WTC11 (cell line): ENCODE measurements around the gene TUB. TPM values are rescaled to one million over a fixed set of nuclear protein-coding genes. Genes with fewer than 3 reads are reported as not detected.

ENCODE experiments used
- ATAC-seq: fragments of 200-7000 bp; cut with Tn5 transposase; 2 replicates; pipeline ENCODE4 v1.10.0; 2021; ENCODE audit warnings: mild to moderate bottlenecking, moderate library complexity
- CTCF ChIA-PET: fragments of 300-600 bp; sonication (Branson Sonifier 250); formaldehyde crosslinking; loops from one replicate; lab custom pipeline; 2021; ENCODE audit warnings: antibody characterized with exemption; lab: Charles Lee
- POLR2A ChIA-PET: fragments of 350-600 bp; sonication (Branson Sonifier 250); formaldehyde crosslinking; loops from one replicate; lab custom pipeline; 2021; ENCODE audit warnings: antibody characterized with exemption; lab: Charles Lee
- DNase-seq: peaks from one replicate; pipeline ENCODE4 v3.0.0; 2021; ENCODE audit warnings: low spot score
- H3K27ac Mint-ChIP-seq: 2 replicates; pipeline ENCODE4 v1.8.0; 2021; ENCODE audit warnings: mixed read lengths
- H3K27me3 Mint-ChIP-seq: 2 replicates; pipeline ENCODE4 v1.8.0; 2021; ENCODE audit warnings: low read depth, mild to moderate bottlenecking, moderate library complexity, mixed read lengths
- H3K36me3 Mint-ChIP-seq: 2 replicates; pipeline ENCODE4 v1.8.0; 2021; ENCODE audit warnings: mixed read lengths
- H3K4me1 Mint-ChIP-seq: 2 replicates; pipeline ENCODE4 v1.8.0; 2022; ENCODE audit warnings: mixed read lengths
- H3K4me3 Mint-ChIP-seq: 2 replicates; pipeline ENCODE4 v1.8.0; 2021; ENCODE audit warnings: mild to moderate bottlenecking, moderate library complexity, mixed read lengths
- H3K9me3 Mint-ChIP-seq: 2 replicates; pipeline ENCODE4 v1.8.0; 2021; ENCODE audit warnings: mixed read lengths
- AR ChIP-seq: fragments of 250-450 bp; sonication (Bioruptor Pico); IDR thresholded peaks from 2 replicates; pipeline ENCODE4 v1.9.0; 2021; ENCODE audit warnings: mild to moderate bottlenecking
- EMX1 ChIP-seq: fragments of 250-450 bp; sonication (Bioruptor Pico); IDR thresholded peaks from 2 replicates; pipeline ENCODE4 v1.8.0; 2021; ENCODE audit warnings: mild to moderate bottlenecking
- FOXJ3 ChIP-seq: sonication (generic); formaldehyde crosslinking; IDR thresholded peaks from 2 replicates; pipeline ENCODE4 v1.9.0; 2021; ENCODE audit warnings: missing genetic modification reagents, mild to moderate bottlenecking, borderline replicate concordance
- GABPB1 ChIP-seq: sonication (generic); formaldehyde crosslinking; IDR thresholded peaks from 2 replicates; pipeline ENCODE4 v1.8.1; 2023; ENCODE audit warnings: mild to moderate bottlenecking, missing genetic modification reagents
- KAT7 ChIP-seq: sonication (generic); formaldehyde crosslinking; IDR thresholded peaks from 2 replicates; pipeline ENCODE4 v1.8.1; 2023; ENCODE audit warnings: missing genetic modification reagents, mild to moderate bottlenecking, borderline replicate concordance
- MLX ChIP-seq: sonication (generic); formaldehyde crosslinking; IDR thresholded peaks from 2 replicates; pipeline ENCODE4 v1.8.1; 2023; ENCODE audit warnings: mild to moderate bottlenecking, missing genetic modification reagents, moderate library complexity
- NR2C2 ChIP-seq: sonication (generic); formaldehyde crosslinking; IDR thresholded peaks from 2 replicates; pipeline ENCODE4 v1.8.0; 2022; ENCODE audit warnings: mild to moderate bottlenecking, missing genetic modification reagents
- RORB ChIP-seq: fragments of 250-450 bp; sonication (Bioruptor Pico); IDR thresholded peaks from 2 replicates; pipeline ENCODE4 v1.9.0; 2021; ENCODE audit warnings: mild to moderate bottlenecking
- SMAD3 ChIP-seq: sonication (generic); formaldehyde crosslinking; IDR thresholded peaks from 2 replicates; pipeline ENCODE4 v1.8.0; 2022; ENCODE audit warnings: missing genetic modification reagents, mild to moderate bottlenecking, borderline replicate concordance
- SP1 ChIP-seq: sonication (generic); formaldehyde crosslinking; conservative IDR thresholded peaks from 2 replicates; pipeline ENCODE4 v1.8.1; 2022; ENCODE audit warnings: missing genetic modification reagents
- ZNF121 ChIP-seq: sonication (generic); formaldehyde crosslinking; IDR thresholded peaks from 2 replicates; pipeline ENCODE4 v1.8.0; 2023; ENCODE audit warnings: missing genetic modification reagents
- ZNF263 ChIP-seq: sonication (generic); formaldehyde crosslinking; IDR thresholded peaks from 2 replicates; pipeline ENCODE4 v1.8.1; 2022; ENCODE audit warnings: low read depth, mild to moderate bottlenecking, moderate library complexity, missing genetic modification reagents
- ZNF396 ChIP-seq: fragments of 250-450 bp; sonication (Bioruptor Pico); IDR thresholded peaks from 2 replicates; pipeline ENCODE4 v1.8.0; 2021; ENCODE audit warnings: mild to moderate bottlenecking, moderate library complexity, borderline replicate concordance
- ZNF416 ChIP-seq: fragments of 250-450 bp; sonication (Bioruptor Pico); IDR thresholded peaks from 2 replicates; pipeline ENCODE4 v1.9.0; 2021; ENCODE audit warnings: mild to moderate bottlenecking, inconsistent platforms
- ZNF423 ChIP-seq: fragments of 250-450 bp; sonication (Bioruptor Pico); IDR thresholded peaks from 2 replicates; pipeline ENCODE4 v2.1.2; 2022; ENCODE audit warnings: mild to moderate bottlenecking, moderate library complexity
- ZNF512 ChIP-seq: sonication (generic); formaldehyde crosslinking; IDR thresholded peaks from 2 replicates; pipeline ENCODE4 v1.8.1; 2022; ENCODE audit warnings: missing genetic modification reagents, borderline replicate concordance
- total RNA-seq: library from RNA; stranded (reverse); gene quantifications from 3 replicates; pipeline ENCODE4 v1.2.3, GENCODE V29; 2021
- TF ChIP-seq, protein P1 (sequence below): sonication (generic); formaldehyde crosslinking; IDR thresholded peaks from 2 replicates; pipeline ENCODE4 v1.8.0; 2022; ENCODE audit warnings: mild to moderate bottlenecking, missing genetic modification reagents
- TF ChIP-seq, protein P2 (sequence below): sonication (generic); formaldehyde crosslinking; IDR thresholded peaks from 2 replicates; pipeline ENCODE4 v1.8.1; 2023; ENCODE audit warnings: mild to moderate bottlenecking, missing genetic modification reagents, moderate library complexity
- TF ChIP-seq, protein P3 (sequence below): sonication (generic); formaldehyde crosslinking; IDR thresholded peaks from 2 replicates; pipeline ENCODE4 v1.8.0; 2022; ENCODE audit warnings: missing genetic modification reagents

TUB gene
- total RNA-seq, 1 experiment from 2014 or later = 32.1 TPM

DNA sequence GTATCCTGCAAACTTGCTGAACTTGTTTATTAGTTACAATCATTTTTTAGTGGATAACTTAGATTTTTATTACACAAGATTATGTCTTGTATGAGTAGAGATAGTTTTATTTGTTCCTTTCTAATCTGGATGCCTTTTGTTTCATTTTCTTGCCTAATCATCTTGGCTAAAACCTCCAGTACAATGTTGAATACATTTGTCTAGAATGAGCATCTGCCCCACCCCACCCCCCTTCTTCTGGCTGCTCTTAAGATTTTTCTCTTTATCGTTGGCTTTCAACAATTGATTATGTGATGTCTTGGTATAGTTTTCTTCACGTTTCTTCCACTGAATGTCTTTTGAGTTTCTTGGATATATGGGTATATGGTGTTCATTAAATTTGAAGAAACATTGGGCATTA, 37.3 kb upstream of the TUB start (continued):
- TF ChIP-seq RORB (CRISPR knock-in tag) (no peak), KAT7 (CRISPR knock-in tag) (no peak)

DNA sequence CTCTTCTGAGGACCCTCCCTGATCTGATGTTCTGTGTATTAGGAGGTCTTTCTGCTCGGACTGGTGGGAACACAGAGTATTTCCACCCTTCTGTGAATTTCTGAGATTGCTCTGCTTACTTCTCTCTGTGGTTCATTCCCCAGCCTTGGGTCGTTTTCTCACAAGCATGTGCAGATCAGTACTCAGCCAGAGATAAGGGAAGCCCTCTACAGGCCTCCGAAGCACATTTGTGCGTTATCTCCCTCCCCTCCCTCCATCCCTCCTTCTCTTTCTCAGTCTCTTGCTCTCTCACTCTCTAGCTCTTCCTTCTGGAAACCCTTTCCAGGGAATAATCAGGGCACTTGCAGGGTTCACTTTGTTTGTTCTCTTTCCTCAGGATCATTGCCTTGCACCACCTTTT, 35.2 kb upstream of the TUB start:
- Mint-ChIP-seq H3K4me3 (no peak overlapping the region), H3K27ac (no peak overlapping the region), H3K4me1 (no peaks in the 10 kb centered on the region), H3K27me3 (peaks cover 10% of the 10 kb centered on the region), H3K9me3 (peaks cover 12% of the 10 kb centered on the region), H3K36me3 (no peaks in the 10 kb centered on the region)
- TF ChIP-seq MLX (CRISPR knock-in tag) (no peak), ZNF121 (no peak), FOXJ3 (no peak), ZNF263 (CRISPR knock-in tag) (no peak), ZNF512 (CRISPR knock-in tag) (no peak), AR (no peak), ZNF396 (no peak)
- no peak for DNase-seq
- ATAC-seq = peak; percentile 82
- ChIA-PET CTCF (interaction anchor here (1.8 to 2.7 kb wide), 2 partner anchors 12 to 40 kb away, joined by 9 read pairs; no protein-coding TSS in a partner anchor), POLR2A (no interaction called here)

- Mint-ChIP-seq H3K27me3 (peaks cover 10% of the 10 kb centered on the region), H3K36me3 (no peaks in the 10 kb centered on the region), H3K4me1 (no peaks in the 10 kb centered on the region), H3K27ac (no peak overlapping the region), H3K9me3 (peaks cover 12% of the 10 kb centered on the region), H3K4me3 (no peak overlapping the region)
- DNase-seq (no peak), ATAC-seq (no peak)
- POLR2A ChIA-PET = no interaction called here
- CTCF ChIA-PET = interaction anchor here (0.7 to 2.0 kb wide), 2 partner anchors 14 to 41 kb away, joined by 4 to 8 read pairs; no protein-coding TSS in a partner anchor
- no peak for TF ChIP-seq EMX1 (CRISPR knock-in tag)
- no peak for TF ChIP-seq SP1
- no peak for TF ChIP-seq NR2C2 (CRISPR knock-in tag)
- TF ChIP-seq, protein P1, sequence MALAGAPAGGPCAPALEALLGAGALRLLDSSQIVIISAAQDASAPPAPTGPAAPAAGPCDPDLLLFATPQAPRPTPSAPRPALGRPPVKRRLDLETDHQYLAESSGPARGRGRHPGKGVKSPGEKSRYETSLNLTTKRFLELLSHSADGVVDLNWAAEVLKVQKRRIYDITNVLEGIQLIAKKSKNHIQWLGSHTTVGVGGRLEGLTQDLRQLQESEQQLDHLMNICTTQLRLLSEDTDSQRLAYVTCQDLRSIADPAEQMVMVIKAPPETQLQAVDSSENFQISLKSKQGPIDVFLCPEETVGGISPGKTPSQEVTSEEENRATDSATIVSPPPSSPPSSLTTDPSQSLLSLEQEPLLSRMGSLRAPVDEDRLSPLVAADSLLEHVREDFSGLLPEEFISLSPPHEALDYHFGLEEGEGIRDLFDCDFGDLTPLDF (CRISPR knock-in tag) = no peak
- TF ChIP-seq, protein P2, sequence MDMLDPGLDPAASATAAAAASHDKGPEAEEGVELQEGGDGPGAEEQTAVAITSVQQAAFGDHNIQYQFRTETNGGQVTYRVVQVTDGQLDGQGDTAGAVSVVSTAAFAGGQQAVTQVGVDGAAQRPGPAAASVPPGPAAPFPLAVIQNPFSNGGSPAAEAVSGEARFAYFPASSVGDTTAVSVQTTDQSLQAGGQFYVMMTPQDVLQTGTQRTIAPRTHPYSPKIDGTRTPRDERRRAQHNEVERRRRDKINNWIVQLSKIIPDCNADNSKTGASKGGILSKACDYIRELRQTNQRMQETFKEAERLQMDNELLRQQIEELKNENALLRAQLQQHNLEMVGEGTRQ (CRISPR knock-in tag) = no peak
- no peak for TF ChIP-seq MLX (CRISPR knock-in tag)
- TF ChIP-seq SMAD3 (CRISPR knock-in tag) = no peak
- no peak for TF ChIP-seq AR
- no peak for TF ChIP-seq ZNF423
- no peak for TF ChIP-seq ZNF416 (CRISPR knock-in tag)
- TF ChIP-seq ZNF396 = no peak
- TF ChIP-seq GABPB1 (CRISPR knock-in tag) = no peak
- TF ChIP-seq, protein P3, sequence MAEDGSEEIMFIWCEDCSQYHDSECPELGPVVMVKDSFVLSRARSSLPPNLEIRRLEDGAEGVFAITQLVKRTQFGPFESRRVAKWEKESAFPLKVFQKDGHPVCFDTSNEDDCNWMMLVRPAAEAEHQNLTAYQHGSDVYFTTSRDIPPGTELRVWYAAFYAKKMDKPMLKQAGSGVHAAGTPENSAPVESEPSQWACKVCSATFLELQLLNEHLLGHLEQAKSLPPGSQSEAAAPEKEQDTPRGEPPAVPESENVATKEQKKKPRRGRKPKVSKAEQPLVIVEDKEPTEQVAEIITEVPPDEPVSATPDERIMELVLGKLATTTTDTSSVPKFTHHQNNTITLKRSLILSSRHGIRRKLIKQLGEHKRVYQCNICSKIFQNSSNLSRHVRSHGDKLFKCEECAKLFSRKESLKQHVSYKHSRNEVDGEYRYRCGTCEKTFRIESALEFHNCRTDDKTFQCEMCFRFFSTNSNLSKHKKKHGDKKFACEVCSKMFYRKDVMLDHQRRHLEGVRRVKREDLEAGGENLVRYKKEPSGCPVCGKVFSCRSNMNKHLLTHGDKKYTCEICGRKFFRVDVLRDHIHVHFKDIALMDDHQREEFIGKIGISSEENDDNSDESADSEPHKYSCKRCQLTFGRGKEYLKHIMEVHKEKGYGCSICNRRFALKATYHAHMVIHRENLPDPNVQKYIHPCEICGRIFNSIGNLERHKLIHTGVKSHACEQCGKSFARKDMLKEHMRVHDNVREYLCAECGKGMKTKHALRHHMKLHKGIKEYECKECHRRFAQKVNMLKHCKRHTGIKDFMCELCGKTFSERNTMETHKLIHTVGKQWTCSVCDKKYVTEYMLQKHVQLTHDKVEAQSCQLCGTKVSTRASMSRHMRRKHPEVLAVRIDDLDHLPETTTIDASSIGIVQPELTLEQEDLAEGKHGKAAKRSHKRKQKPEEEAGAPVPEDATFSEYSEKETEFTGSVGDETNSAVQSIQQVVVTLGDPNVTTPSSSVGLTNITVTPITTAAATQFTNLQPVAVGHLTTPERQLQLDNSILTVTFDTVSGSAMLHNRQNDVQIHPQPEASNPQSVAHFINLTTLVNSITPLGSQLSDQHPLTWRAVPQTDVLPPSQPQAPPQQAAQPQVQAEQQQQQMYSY (CRISPR knock-in tag) = no peak
Observed at GRCh38 chr11:8047382-8047781, 33.6 kb upstream of the TUB start.
